Testis (tissue), 2 donors: ENCODE results near the gene SCARB1.

ENCODE experiments used
- POLR2A ChIP-seq: fragments of 450-650 bp; IDR thresholded peaks from one replicate; pipeline ENCODE4 v1.6.1; 2017; ENCODE audit warnings: antibody characterized with exemption, mild to moderate bottlenecking, moderate library complexity
- TF ChIP-seq, protein P1 (sequence below), 3 experiments: fragments of 450-650 bp in 2 of 3; fragments of 200-600 bp in 1 of 3; sonication (generic) in 1 of 3; IDR thresholded peaks; one replicate each; pipeline ENCODE4 v1.5.1; 2016 to 2019; ENCODE audit warnings: antibody characterized with exemption in 3 of 3, mild to moderate bottlenecking in 2 of 3, moderate library complexity in 1 of 3

DNA sequence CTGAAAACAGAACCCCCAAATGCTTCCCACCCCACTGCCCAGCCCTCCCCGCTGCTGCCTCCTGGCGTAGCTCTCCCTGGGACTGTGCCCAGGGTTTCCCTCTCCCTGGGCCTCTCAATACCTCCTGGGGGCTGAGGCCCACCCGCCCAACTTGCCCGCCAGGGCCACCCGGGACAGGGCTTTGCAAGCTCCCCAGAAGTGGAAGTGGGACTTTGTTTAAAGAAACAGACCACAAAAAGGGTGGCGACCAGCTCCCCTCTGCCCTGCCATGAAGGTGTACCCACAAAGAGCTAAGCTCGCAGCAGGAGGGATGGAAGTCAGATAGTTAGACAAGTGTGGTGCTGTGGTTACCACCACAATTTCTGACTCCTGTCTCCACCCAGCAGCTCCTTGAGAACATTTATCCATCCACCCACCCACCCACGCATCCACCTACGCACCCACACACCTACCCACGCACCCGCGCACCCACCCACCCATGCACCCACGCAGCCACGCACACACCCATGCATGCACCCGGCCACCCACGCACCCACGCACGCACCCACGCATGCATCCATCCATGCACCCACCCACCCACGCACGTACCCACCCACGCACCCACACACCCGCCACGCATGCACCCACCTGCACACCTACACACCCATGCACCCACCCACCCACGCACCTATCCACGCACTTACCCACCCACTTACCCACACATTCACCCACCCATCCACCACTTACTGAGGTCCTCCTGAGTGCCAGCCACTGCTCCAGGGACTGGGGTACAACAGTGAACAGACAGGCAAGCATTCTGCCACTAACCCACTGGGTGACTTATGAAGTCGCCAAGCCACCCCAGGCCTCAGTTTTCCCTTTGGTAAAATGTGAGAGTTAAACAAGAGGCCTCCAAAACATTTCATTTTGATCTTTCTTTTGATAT lies 127.3 kb downstream of the SCARB1 start:
- TF ChIP-seq, protein P1, sequence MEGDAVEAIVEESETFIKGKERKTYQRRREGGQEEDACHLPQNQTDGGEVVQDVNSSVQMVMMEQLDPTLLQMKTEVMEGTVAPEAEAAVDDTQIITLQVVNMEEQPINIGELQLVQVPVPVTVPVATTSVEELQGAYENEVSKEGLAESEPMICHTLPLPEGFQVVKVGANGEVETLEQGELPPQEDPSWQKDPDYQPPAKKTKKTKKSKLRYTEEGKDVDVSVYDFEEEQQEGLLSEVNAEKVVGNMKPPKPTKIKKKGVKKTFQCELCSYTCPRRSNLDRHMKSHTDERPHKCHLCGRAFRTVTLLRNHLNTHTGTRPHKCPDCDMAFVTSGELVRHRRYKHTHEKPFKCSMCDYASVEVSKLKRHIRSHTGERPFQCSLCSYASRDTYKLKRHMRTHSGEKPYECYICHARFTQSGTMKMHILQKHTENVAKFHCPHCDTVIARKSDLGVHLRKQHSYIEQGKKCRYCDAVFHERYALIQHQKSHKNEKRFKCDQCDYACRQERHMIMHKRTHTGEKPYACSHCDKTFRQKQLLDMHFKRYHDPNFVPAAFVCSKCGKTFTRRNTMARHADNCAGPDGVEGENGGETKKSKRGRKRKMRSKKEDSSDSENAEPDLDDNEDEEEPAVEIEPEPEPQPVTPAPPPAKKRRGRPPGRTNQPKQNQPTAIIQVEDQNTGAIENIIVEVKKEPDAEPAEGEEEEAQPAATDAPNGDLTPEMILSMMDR (IDR thresholded peaks at IDR 0.05): no peak
- no peak for TF ChIP-seq POLR2A
